OCI-LY7 (cell line): Measurements from ENCODE around the gene AIRE.

ENCODE experiments used
- EZH2phosphoT487 ChIP-seq: fragments of 200-600 bp; sonication (generic); IDR thresholded peaks from 2 replicates; pipeline ENCODE4 v1.6.1; 2018; ENCODE audit warnings: low read depth, borderline replicate concordance, mild to moderate bottlenecking, mixed run types, antibody characterized with exemption, low read length, moderate library complexity, mixed read lengths
- TF ChIP-seq, protein P1 (sequence below): fragments of 200-600 bp; sonication (generic); conservative IDR thresholded peaks from 2 replicates; pipeline ENCODE4 v1.5.1; 2014; ENCODE audit warnings: mild to moderate bottlenecking, antibody characterized with exemption, low read length, moderate library complexity, mixed read lengths

DNA sequence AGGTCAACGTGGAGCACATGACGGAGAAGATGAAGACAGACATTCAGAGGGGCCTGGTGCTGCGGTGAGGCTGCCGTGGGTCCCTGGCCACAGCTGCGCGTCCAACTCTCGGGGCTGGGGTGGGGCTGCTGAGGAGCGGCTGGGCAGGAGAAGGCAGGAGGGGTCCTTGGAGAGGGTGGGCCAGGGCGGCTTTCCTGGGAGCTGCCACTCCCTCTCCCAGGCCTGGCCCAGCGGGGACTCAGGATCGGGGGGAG is 39.1 kb downstream of the AIRE start:
- TF ChIP-seq, protein P1, sequence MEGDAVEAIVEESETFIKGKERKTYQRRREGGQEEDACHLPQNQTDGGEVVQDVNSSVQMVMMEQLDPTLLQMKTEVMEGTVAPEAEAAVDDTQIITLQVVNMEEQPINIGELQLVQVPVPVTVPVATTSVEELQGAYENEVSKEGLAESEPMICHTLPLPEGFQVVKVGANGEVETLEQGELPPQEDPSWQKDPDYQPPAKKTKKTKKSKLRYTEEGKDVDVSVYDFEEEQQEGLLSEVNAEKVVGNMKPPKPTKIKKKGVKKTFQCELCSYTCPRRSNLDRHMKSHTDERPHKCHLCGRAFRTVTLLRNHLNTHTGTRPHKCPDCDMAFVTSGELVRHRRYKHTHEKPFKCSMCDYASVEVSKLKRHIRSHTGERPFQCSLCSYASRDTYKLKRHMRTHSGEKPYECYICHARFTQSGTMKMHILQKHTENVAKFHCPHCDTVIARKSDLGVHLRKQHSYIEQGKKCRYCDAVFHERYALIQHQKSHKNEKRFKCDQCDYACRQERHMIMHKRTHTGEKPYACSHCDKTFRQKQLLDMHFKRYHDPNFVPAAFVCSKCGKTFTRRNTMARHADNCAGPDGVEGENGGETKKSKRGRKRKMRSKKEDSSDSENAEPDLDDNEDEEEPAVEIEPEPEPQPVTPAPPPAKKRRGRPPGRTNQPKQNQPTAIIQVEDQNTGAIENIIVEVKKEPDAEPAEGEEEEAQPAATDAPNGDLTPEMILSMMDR: no peak
- no peak for TF ChIP-seq EZH2phosphoT487
